Keratinocyte (primary cell): ENCODE measurements around the gene CTCFL. TPM values are rescaled to one million over a fixed set of nuclear protein-coding genes. Genes with fewer than 3 reads are reported as not detected.

Experiments used
- DNase-seq: peaks from one replicate; pipeline ENCODE4 v3.0.0-alpha.2; 2011; ENCODE audit warnings: low read depth, missing footprints, low spot score
- FAIRE-seq: peaks from 2 replicates; lab custom pipeline; 2011; peaks lifted over from hg19 to GRCh38; lab: Jason Lieb, UNC
- H2AFZ ChIP-seq: 2 replicates; pipeline ENCODE4 v1.6.0; 2012; ENCODE audit warnings: low read length, control low read depth, inconsistent platforms; ENCODE audit not compliant: control insufficient read depth
- H3K27ac ChIP-seq: 2 replicates; pipeline ENCODE4 v1.5.1; 2011; ENCODE audit warnings: low read length; ENCODE audit not compliant: control insufficient read depth, insufficient read depth
- H3K27me3 ChIP-seq: 3 replicates; pipeline ENCODE4 v1.6.0; 2011; ENCODE audit warnings: low read length; ENCODE audit not compliant: control insufficient read depth, insufficient read depth; ENCODE audit errors: extremely low read depth
- H3K36me3 ChIP-seq, 2 experiments: 2 replicates in 1 of 2; 3 replicates in 1 of 2; pipeline ENCODE4 v1.5.1; 2011; ENCODE audit warnings: low read length in 2 of 2, mild to moderate bottlenecking in 1 of 2; ENCODE audit not compliant: control insufficient read depth in 2 of 2, insufficient read depth in 2 of 2; ENCODE audit errors: extremely low read depth in 1 of 2
- H3K4me1 ChIP-seq: 3 replicates; pipeline ENCODE4 v1.5.1; 2011; ENCODE audit warnings: low read length; ENCODE audit not compliant: control insufficient read depth, insufficient read depth; ENCODE audit errors: extremely low read depth
- H3K4me2 ChIP-seq: 3 replicates; pipeline ENCODE4 v1.6.0; 2011; ENCODE audit warnings: low read depth, low read length; ENCODE audit not compliant: control insufficient read depth, insufficient read depth; ENCODE audit errors: extremely low read depth
- H3K4me3 ChIP-seq, 3 experiments: fragments of 200-600 bp in 1 of 3; sonication (generic) in 1 of 3; 2 replicates in 2 of 3; 3 replicates in 1 of 3; pipeline ENCODE4 v1.5.1; 2011 to 2016; ENCODE audit warnings: low read length in 3 of 3, mild to moderate bottlenecking in 3 of 3, control low read depth in 2 of 3, inconsistent platforms in 1 of 3, low read depth in 1 of 3, mixed read lengths in 1 of 3, mixed run types in 1 of 3, moderate library complexity in 1 of 3; ENCODE audit not compliant: control insufficient read depth in 2 of 3, insufficient read depth in 2 of 3; ENCODE audit errors: extremely low read depth in 1 of 3
- H3K79me2 ChIP-seq: 2 replicates; pipeline ENCODE4 v1.6.0; 2012; ENCODE audit warnings: low read length; ENCODE audit not compliant: control insufficient read depth, insufficient read depth
- H3K9ac ChIP-seq: 3 replicates; pipeline ENCODE4 v1.6.0; 2011; ENCODE audit warnings: low read length; ENCODE audit not compliant: control insufficient read depth, insufficient read depth; ENCODE audit errors: extremely low read depth
- H3K9me1 ChIP-seq: 3 replicates; pipeline ENCODE4 v1.6.0; 2011; ENCODE audit warnings: low read length; ENCODE audit not compliant: control insufficient read depth, insufficient read depth; ENCODE audit errors: extremely low read depth
- H3K9me3 ChIP-seq: 2 replicates; pipeline ENCODE4 v1.5.1; 2012; ENCODE audit warnings: low read depth, low read length; ENCODE audit not compliant: control insufficient read depth
- H4K20me1 ChIP-seq: 3 replicates; pipeline ENCODE4 v1.6.0; 2011; ENCODE audit warnings: low read length; ENCODE audit not compliant: control insufficient read depth, insufficient read depth; ENCODE audit errors: extremely low read depth
- CTCF ChIP-seq, 3 experiments: IDR thresholded peaks in 1 of 3; conservative IDR thresholded peaks in 1 of 3; optimal IDR thresholded peaks in 1 of 3; 2 replicates in 2 of 3; 3 replicates in 1 of 3; pipeline versions ENCODE3 to v1.5.1; 2011; ENCODE audit warnings: low read length in 3 of 3, mild to moderate bottlenecking in 3 of 3, moderate library complexity in 2 of 3, control low read depth in 1 of 3, inconsistent platforms in 1 of 3; ENCODE audit not compliant: insufficient read depth in 2 of 3; ENCODE audit errors: extremely low read depth in 1 of 3
- EZH2 ChIP-seq: IDR thresholded peaks from one replicate; pipeline ENCODE4 v1.6.1; 2012; ENCODE audit warnings: inconsistent platforms, mild to moderate bottlenecking, low read length, moderate library complexity
- dilution Hi-C: fragments of 300-500 bp; cut with MboI; formaldehyde crosslinking; loops from one replicate; pipeline ENCODE4 v1.7.0; 2020; ENCODE audit warnings: low sequenced_read_pairs; ENCODE audit not compliant: extremely low pct_ligation_motif_present
- polyA plus RNA-seq, 5 experiments: library from polyadenylated mRNA; depleted of rRNA in 3 of 5; stranded (reverse) in 3 of 5; stranded (forward) in 1 of 5; unstranded in 1 of 5; fragments of >200 nt; gene quantifications; 1 replicate in 1 of 5; 2 replicates in 3 of 5; 3 replicates in 1 of 5; pipeline versions ENCODE4 v1.2.1 to v1.2.3, GENCODE V29; 2011 to 2012; ENCODE audit warnings: missing spikeins in 2 of 5, low read depth in 1 of 5, low replicate concordance in 1 of 5

CTCFL gene
- polyA plus RNA-seq, 1 donor (not counting 4 experiments of a cell fraction or from before 2014, with no cell fraction given) = not detected

- Histone ChIP-seq H3K4me3 (no peak overlapping the region), H4K20me1 (no peaks in the 10 kb centered on the region), H3K9me1 (no peaks in the 10 kb centered on the region), H3K27ac (no peak overlapping the region), H3K4me1 (no peaks in the 10 kb centered on the region), H3K9ac (no peak overlapping the region), H3K4me2 (no peak overlapping the region), H3K79me2 (no peaks in the 10 kb centered on the region), H3K36me3 (no peaks in the 10 kb centered on the region), H3K9me3 (no peaks in the 10 kb centered on the region), H3K27me3 (peaks cover 61% of the 10 kb centered on the region), H2AFZ (no peak overlapping the region)
- DNase-seq = no peak
- TF ChIP-seq EZH2 = no peak
- TF ChIP-seq CTCF (optimal IDR thresholded peaks at IDR 0.05 in 1 of 3, IDR thresholded peaks at IDR 0.05 in 1 of 3, conservative IDR thresholded peaks at IDR 0.05 in 1 of 3; ENCODE audit: extremely low read depth in 1 of 3, insufficient read depth in 2 of 3, low read length in 3 of 3) = no peak
- FAIRE-seq = no peak
- dilution Hi-C loops = no loop called here
These were observed 34.3 kb upstream of the CTCFL start for GRCh38 chr20:57559289-57559634.

- H3K79me2 ChIP-seq = no peaks in the 10 kb centered on the region
- FAIRE-seq (no peak), DNase-seq (no peak)
- peaks cover 63% of the 10 kb centered on the region for H3K27me3 ChIP-seq
- dilution Hi-C loops = no loop called here
- H3K4me1 ChIP-seq = no peaks in the 10 kb centered on the region
- no peaks in the 10 kb centered on the region for H3K9me3 ChIP-seq
- H4K20me1 ChIP-seq = no peaks in the 10 kb centered on the region
- H3K36me3 ChIP-seq = no peaks in the 10 kb centered on the region
- H3K9me1 ChIP-seq = no peaks in the 10 kb centered on the region
- no peak overlapping the region for H2AFZ ChIP-seq
- TF ChIP-seq EZH2 = no peak
- no peak for TF ChIP-seq CTCF (optimal IDR thresholded peaks at IDR 0.05 in 1 of 3, IDR thresholded peaks at IDR 0.05 in 1 of 3, conservative IDR thresholded peaks at IDR 0.05 in 1 of 3; ENCODE audit: extremely low read depth in 1 of 3, insufficient read depth in 2 of 3, low read length in 3 of 3)
- H3K4me2 ChIP-seq = no peak overlapping the region
- H3K27ac ChIP-seq = no peak overlapping the region
- no peak overlapping the region for H3K9ac ChIP-seq
- no peak overlapping the region for H3K4me3 ChIP-seq
These were observed 33.8 kb upstream of the CTCFL start for GRCh38 chr20:57558614-57559288.
